ENCODE data around the gene ZNF576. TPM values are rescaled to one million over a fixed set of nuclear protein-coding genes. Genes with fewer than 3 reads are reported as not detected.
A peak's percentile ranks its signal among the peaks of the same experiment; 100 is the strongest.

The ZNF576 gene
- total and polyA plus RNA-seq, 9 of the 15 experiments (the other 6 are each of a cell fraction or from before 2014, with no cell fraction given), result 6.8 to 18.2 (median 12.2) TPM

- TF ChIP-seq NRF1 (conservative IDR thresholded peaks at IDR 0.05 in 1 of 2, IDR thresholded peaks at IDR 0.05 in 1 of 2) (peak; percentile 14 to 31; a peak in 1 of 4 replicates), PHF8 (IDR thresholded peaks at IDR 0.05; ENCODE audit: borderline replicate concordance, low read length) (peak; percentile 38; the same call in 1 of the 2 replicates), RCOR1 (IDR thresholded peaks at IDR 0.05; ENCODE audit: borderline replicate concordance in 1 of 2, low read depth in 2 of 2, low read length in 2 of 2) (0 out of 4 replicates have a peak, but pooled peaks of 1 of the 2 experiments have one; percentile 14), ZNF76 (CRISPR knock-in tag; IDR thresholded peaks at IDR 0.05; ENCODE audit: borderline replicate concordance) (no peak), E2F4 (CRISPR knock-in tag; IDR thresholded peaks at IDR 0.05; ENCODE audit: low read depth) (no peak), SIN3A (IDR thresholded peaks at IDR 0.05; ENCODE audit: borderline replicate concordance in 2 of 2, control insufficient read depth in 1 of 2, low read depth in 2 of 2, low read length in 2 of 2) (peak in 1 of 2 experiments; percentile 29; a peak in 1 of 4 replicates), SAP30 (IDR thresholded peaks at IDR 0.05; ENCODE audit: borderline replicate concordance, insufficient read depth, low read depth, low read length, poor library complexity, severe bottlenecking) (peak; percentile 53), ZBTB33 (CRISPR knock-in tag; IDR thresholded peaks at IDR 0.05) (peak; percentile 71), REST (IDR thresholded peaks at IDR 0.05; ENCODE audit: borderline replicate concordance) (peak; percentile 76), REST (CRISPR knock-in tag; IDR thresholded peaks at IDR 0.05; ENCODE audit: low read depth) (no peak), SIX5 (IDR thresholded peaks at IDR 0.05; ENCODE audit: borderline replicate concordance in 1 of 2, insufficient read depth in 1 of 2, low read depth in 1 of 2, low read length in 2 of 2) (no peak), GTF2E2 (tag; IDR thresholded peaks at IDR 0.05) (0 out of 2 replicates have a peak, but pooled peaks have one; percentile 16), PRMT5 (CRISPR knock-in tag; IDR thresholded peaks at IDR 0.05) (no peak)
Measured at GRCh38 chr19:43594710-43595604, 1.4 kb upstream of the ZNF576 start (continued).
